VCaP (cell line): ENCODE results near the gene ARHGEF4.

Source experiments
- H3K27ac ChIP-seq: fragments of 450-650 bp; 2 replicates; pipeline ENCODE4 v1.5.1; 2017
- TF ChIP-seq, protein P1 (sequence below): fragments of 450-650 bp; conservative IDR thresholded peaks from 2 replicates; pipeline ENCODE4 v1.5.1; 2017; ENCODE audit warnings: mild to moderate bottlenecking, moderate library complexity

The ARHGEF4 gene

DNA sequence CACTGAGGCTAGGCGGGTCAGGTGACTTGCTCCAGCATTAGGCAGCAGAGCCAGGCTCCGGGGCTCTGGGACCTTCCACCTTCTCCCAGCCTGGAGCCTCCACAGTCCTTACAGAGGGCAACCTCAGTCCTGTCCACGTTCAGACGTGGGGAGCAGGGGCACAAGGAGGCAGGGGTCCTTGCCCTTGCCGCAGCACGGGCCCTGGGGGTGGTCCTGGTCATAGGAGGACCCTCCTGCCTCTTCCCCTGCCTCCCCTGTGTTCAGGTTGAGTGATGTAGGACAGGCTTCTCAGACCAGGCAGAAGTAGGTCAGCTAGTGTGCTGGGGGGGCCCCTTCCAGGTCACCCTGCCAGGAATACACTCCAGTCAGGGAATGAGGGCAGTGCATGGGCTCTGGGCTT is 5.4 kb upstream of the ARHGEF4 start:
- TF ChIP-seq, protein P1, sequence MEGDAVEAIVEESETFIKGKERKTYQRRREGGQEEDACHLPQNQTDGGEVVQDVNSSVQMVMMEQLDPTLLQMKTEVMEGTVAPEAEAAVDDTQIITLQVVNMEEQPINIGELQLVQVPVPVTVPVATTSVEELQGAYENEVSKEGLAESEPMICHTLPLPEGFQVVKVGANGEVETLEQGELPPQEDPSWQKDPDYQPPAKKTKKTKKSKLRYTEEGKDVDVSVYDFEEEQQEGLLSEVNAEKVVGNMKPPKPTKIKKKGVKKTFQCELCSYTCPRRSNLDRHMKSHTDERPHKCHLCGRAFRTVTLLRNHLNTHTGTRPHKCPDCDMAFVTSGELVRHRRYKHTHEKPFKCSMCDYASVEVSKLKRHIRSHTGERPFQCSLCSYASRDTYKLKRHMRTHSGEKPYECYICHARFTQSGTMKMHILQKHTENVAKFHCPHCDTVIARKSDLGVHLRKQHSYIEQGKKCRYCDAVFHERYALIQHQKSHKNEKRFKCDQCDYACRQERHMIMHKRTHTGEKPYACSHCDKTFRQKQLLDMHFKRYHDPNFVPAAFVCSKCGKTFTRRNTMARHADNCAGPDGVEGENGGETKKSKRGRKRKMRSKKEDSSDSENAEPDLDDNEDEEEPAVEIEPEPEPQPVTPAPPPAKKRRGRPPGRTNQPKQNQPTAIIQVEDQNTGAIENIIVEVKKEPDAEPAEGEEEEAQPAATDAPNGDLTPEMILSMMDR = no peak
- no peak overlapping the region for H3K27ac ChIP-seq

DNA sequence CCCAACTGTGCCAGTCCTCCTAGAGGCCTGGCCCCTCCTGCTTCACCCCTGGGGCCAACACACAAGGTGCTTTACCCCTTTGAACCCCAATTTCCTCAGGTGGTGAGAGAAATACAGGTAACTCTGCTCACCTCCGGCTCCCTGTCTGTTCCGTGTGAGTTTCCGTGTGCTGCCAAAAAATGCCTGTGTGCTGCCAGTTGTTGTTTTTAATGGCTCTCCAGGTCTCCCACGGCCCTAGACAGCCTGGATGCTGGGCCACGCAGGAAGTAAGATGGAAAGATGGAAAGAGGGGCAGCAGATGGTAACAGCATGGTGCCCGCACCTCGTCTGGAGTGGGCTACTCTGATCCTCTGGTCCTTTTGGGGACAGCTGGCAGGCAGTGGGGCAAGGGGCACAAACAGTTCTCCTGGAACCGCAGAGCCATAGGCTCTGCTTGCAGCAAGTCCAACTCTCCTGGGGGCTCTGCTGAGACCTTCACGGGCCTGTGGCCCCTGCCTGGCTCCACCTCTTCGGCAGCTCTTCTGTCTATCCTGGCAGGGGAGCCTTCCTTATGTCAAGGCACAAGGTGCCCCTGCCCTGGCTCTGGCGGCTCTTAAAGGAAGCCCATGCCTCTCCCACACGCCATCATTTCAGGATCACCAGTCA is 4.3 kb upstream of the ARHGEF4 start:
- no peak overlapping the region; the same call in 1 of the 2 replicates for H3K27ac ChIP-seq
- TF ChIP-seq, protein P1 = no peak

DNA sequence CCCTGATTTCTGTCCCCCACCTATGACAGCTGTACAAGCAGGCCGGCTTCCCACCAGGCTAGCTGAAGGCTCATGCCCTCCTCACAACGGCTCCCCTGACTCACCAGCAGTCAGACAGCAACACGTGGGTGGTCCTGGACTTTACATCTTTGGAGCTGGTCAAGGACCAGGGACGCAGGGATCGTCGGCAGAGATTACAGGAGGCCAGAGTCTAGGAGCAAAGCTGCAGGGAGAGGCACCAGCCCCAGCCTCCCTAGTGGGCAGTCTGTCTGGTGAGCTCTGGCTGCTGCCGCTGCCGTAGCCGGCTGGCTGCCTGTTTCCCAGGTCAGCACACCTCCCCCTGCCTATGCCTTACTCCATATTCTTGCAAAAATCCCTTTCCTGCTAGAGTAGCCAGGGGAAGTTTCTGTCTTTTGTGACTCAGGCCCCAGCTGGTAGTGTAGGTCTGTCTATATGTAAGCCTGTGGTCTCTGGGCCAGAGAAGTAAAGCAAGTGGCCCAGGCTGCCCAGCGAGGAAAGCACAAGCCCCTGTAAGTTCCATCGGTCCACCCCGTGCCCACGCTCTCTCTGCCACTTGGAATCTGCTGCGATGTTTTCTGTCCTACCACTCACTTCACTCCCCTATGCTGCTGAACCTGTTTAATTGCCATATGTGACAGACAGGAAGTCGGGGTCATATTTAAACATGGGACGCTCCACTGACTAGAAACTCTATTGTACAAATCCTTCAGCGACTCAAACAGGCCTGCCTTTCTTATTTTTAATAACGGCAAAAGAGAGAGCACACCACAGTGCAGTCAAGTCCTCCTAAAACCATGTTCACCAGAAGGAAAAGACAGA is 2.4 kb upstream of the ARHGEF4 start:
- H3K27ac ChIP-seq = peak overlapping the region; percentile 84
- TF ChIP-seq, protein P1 = no peak

DNA sequence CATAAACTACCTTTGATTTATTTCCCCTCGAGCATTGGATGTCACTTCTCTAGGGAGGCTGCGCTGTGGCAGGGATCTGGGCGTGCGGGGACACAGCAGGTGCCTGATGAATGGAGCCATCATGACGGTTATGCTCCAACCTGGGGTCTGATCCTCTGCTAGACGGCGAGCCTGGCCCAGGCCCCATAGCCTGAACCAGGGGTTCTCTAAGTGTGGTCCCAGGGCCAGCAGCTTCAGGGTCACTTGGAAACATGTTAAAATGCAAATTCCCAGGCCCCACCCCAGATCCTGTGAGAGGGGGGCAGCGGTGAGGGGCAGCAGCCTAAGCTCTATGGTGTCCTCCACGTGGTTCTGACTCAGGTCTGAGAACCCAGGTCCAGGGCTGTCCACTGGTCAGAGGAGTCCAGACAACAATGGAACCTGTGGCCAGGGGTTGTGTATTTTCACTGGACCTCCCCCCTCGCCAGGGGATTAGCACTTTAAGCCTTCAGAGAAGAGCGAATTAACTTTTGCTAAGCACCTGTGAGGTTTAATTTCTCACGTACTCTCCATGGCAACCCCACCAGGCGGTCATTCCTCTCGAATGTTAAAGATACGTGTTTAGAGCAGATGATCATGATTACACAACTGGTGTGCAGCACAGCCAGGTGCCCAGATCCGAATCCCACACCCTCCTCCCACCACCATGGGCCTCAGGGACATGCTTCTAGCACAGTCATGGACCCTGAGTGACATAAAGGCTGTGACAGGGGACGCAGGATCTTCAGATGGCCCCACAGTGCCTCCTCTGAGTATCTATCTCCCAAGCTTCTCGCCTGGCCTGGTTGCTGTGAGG is 1.6 kb upstream of the ARHGEF4 start:
- H3K27ac ChIP-seq = peak overlapping the region; percentile 84
- TF ChIP-seq, protein P1 = no peak

DNA sequence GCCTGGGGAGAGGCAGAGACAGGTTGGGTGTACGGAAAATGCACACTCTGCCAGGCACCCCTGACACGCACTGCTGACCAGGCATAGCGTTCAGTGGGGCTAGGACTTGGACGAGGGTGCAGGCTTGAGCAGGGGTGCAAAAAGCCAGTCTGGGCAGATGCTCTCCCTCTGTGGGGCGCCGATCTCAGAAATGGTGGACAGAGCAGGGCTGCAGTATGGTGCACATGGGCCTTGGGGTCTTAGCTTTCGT is 1.0 kb upstream of the ARHGEF4 start:
- TF ChIP-seq, protein P1 = no peak

DNA sequence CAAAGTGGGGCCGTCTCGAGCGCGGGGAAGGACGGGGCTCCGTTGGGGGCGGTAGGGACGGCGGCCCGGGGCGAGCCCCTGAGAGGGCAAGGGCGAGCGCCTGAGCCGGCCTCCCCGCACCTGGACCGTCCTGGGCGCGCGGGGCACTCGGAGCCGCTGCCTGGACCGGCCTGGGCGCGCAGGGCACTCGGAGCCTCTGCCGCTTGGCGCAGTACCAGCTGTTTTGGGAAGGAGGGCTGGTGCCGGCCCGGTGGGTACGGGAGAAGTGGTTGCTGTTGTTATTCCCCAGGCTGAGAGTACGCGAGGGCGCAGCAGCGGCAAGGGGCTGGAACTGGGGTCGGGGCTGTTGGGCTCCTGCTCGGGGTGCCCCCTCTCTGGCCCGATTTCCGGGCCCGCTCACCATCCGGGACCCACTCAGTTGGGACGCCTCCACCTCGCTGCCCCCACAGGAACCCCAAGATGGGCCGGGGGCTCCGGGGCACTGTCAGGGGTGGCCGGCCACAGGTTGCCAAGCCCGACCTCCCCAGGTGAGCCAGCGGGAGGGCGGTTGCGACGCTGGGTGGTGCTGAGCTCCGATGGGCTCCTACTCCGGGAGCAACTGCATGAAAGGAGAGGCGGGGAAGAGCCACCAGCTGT is 579 bp downstream of the ARHGEF4 start:
- H3K27ac ChIP-seq = peak overlapping the region; percentile 84
- TF ChIP-seq, protein P1 = no peak

More for the DNA sequence above, 1.0 kb upstream of the ARHGEF4 start:
- H3K27ac ChIP-seq = peak overlapping the region; percentile 84
